HepG2 (cell line): ENCODE measurements around the gene MICB. TPM values are rescaled to one million over a fixed set of nuclear protein-coding genes. Genes with fewer than 3 reads are reported as not detected.

Experiments used
- ATAC-seq: fragments of 200-7000 bp; cut with Tn5 transposase; 3 replicates; pipeline ENCODE4 v1.9.1; 2020; ENCODE audit warnings: mild to moderate bottlenecking, moderate library complexity
- BruUV-seq: library from RNA; stranded (reverse); fragments of 400-500 nt; replicated peaks from 2 replicates; lab custom pipeline; 2021; lab: Mats Ljungman, UMichigan
- CTCF ChIA-PET: fragments of 300-600 bp; formaldehyde crosslinking; extraction: SDS; loops from one replicate; lab custom pipeline; 2021; ENCODE audit warnings: low total read pairs, inconsistent platforms, low intra/inter-chr PET ratio; lab: Yijun Ruan, JAX
- POLR2A ChIA-PET: fragments of 350-600 bp; sonication (Branson Sonifier 250); formaldehyde crosslinking; loops from one replicate; lab custom pipeline; 2020; ENCODE audit warnings: antibody characterized with exemption, inconsistent platforms; lab: Yijun Ruan, JAX
- DNase-seq: peaks from one replicate; pipeline ENCODE4 v3.0.0-alpha.2; 2015; ENCODE audit warnings: low spot score
- FAIRE-seq: peaks from 3 replicates; lab custom pipeline; 2011; peaks lifted over from hg19 to GRCh38; lab: Jason Lieb, UNC
- H2AFZ ChIP-seq: one replicate; pipeline ENCODE4 v1.6.1; 2011; ENCODE audit warnings: low read length, inconsistent platforms
- H3K27ac ChIP-seq: fragments of 300-600 bp; 3 replicates; pipeline ENCODE4 v1.8.0; 2011; ENCODE audit warnings: mixed run types, mild to moderate bottlenecking, mixed read lengths, low read length, inconsistent platforms; ENCODE audit not compliant: insufficient read depth; ENCODE audit errors: extremely low read length
- H3K27me3 ChIP-seq, 2 experiments: fragments of 200-600 bp in 1 of 2; 2 replicates in 1 of 2; 3 replicates in 1 of 2; pipeline versions ENCODE4 v1.6.0 to v1.8.0; 2011; ENCODE audit warnings: low read length in 2 of 2, mild to moderate bottlenecking in 2 of 2, moderate library complexity in 2 of 2, inconsistent platforms in 1 of 2; ENCODE audit not compliant: insufficient read depth in 2 of 2, control insufficient read depth in 1 of 2
- H3K36me3 ChIP-seq, 2 experiments: fragments of 200-600 bp in 1 of 2; replicated peaks in 1 of 2; 2 replicates in 1 of 2; 3 replicates in 1 of 2; pipeline versions ENCODE4 v1.5.1 to v1.8.0; 2011; ENCODE audit warnings: low read length in 2 of 2, inconsistent platforms in 1 of 2; ENCODE audit not compliant: insufficient read depth in 2 of 2, control insufficient read depth in 1 of 2
- H3K4me1 ChIP-seq: 2 replicates; pipeline ENCODE4 v1.5.1; 2012; ENCODE audit warnings: low read length, inconsistent platforms; ENCODE audit not compliant: insufficient read depth
- H3K4me2 ChIP-seq: 2 replicates; pipeline ENCODE4 v1.6.0; 2011; ENCODE audit warnings: low read depth, low read length, inconsistent platforms
- H3K4me3 ChIP-seq, 3 experiments: fragments of 200-600 bp in 1 of 3; sonication (generic), shearing (Covaris generic) in 1 of 3; replicated peaks in 1 of 3; 2 replicates each; pipeline ENCODE4 v1.5.1; 2011 to 2016; ENCODE audit warnings: low read length in 3 of 3, inconsistent platforms in 2 of 3, low read depth in 2 of 3, mild to moderate bottlenecking in 2 of 3, control low read depth in 1 of 3, mixed read lengths in 1 of 3; ENCODE audit not compliant: insufficient read depth in 1 of 3
- H3K79me2 ChIP-seq: one replicate; pipeline ENCODE4 v1.6.1; 2011; ENCODE audit warnings: low read length, inconsistent platforms; ENCODE audit not compliant: insufficient read depth
- H3K9ac ChIP-seq: 2 replicates; pipeline ENCODE4 v1.6.0; 2011; ENCODE audit warnings: mild to moderate bottlenecking, low read depth, low read length, inconsistent platforms; ENCODE audit not compliant: insufficient read depth
- H3K9me3 ChIP-seq: 2 replicates; pipeline ENCODE4 v1.5.1; 2012; ENCODE audit warnings: mild to moderate bottlenecking, low read length
- H4K20me1 ChIP-seq: 2 replicates; pipeline ENCODE4 v1.6.0; 2011; ENCODE audit warnings: inconsistent platforms, mild to moderate bottlenecking, low read length, moderate library complexity; ENCODE audit not compliant: insufficient read depth
- FOXM1 ChIP-seq: sonication (generic); formaldehyde crosslinking; IDR thresholded peaks from 2 replicates; pipeline ENCODE4 v1.5.0; 2020; ENCODE audit warnings: missing genetic modification reagents
- HOXD1 ChIP-seq: sonication (generic); formaldehyde crosslinking; IDR thresholded peaks from 2 replicates; pipeline ENCODE4 v1.5.0; 2020; ENCODE audit warnings: missing genetic modification reagents
- IKZF1 ChIP-seq: fragments of 450-650 bp; IDR thresholded peaks from 2 replicates; pipeline ENCODE4 v1.7.1; 2016
- KLF13 ChIP-seq: sonication (generic); formaldehyde crosslinking; IDR thresholded peaks from 2 replicates; pipeline ENCODE4 v1.4.0; 2020; ENCODE audit warnings: mild to moderate bottlenecking, missing genetic modification reagents
- MED1 ChIP-seq: sonication (generic); formaldehyde crosslinking; IDR thresholded peaks from 2 replicates; pipeline ENCODE4 v1.4.0; 2020; ENCODE audit warnings: missing genetic modification reagents
- PTBP1 ChIP-seq: fragments of 200-400 bp; formaldehyde crosslinking; IDR thresholded peaks from 2 replicates; pipeline ENCODE4 v1.6.1; 2018; ENCODE audit warnings: low read length, low read depth; ENCODE audit not compliant: poor library complexity, severe bottlenecking
- SETDB1 ChIP-seq: sonication (generic); formaldehyde crosslinking; IDR thresholded peaks from 2 replicates; pipeline ENCODE4 v1.5.1; 2020; ENCODE audit warnings: missing genetic modification reagents, mild to moderate bottlenecking, borderline replicate concordance
- STAG1 ChIP-seq: sonication (generic); formaldehyde crosslinking; IDR thresholded peaks from 2 replicates; pipeline ENCODE4 v1.4.0; 2020; ENCODE audit warnings: missing genetic modification reagents
- ZBTB20 ChIP-seq: sonication (generic); formaldehyde crosslinking; IDR thresholded peaks from 2 replicates; pipeline ENCODE4 v1.8.1; 2023; ENCODE audit warnings: missing genetic modification reagents, low read depth, mild to moderate bottlenecking, borderline replicate concordance
- ZMYM2 ChIP-seq: sonication (generic); formaldehyde crosslinking; IDR thresholded peaks from 2 replicates; pipeline ENCODE4 v1.8.0; 2022; ENCODE audit warnings: mild to moderate bottlenecking, missing genetic modification reagents
- ZNF33A ChIP-seq: sonication (generic); formaldehyde crosslinking; IDR thresholded peaks from 2 replicates; pipeline ENCODE4 v1.5.1; 2020; ENCODE audit warnings: missing genetic modification reagents, mild to moderate bottlenecking, moderate library complexity, borderline replicate concordance
- ZNF367 ChIP-seq: sonication (generic); formaldehyde crosslinking; IDR thresholded peaks from 2 replicates; pipeline ENCODE4 v1.4.0; 2020; ENCODE audit warnings: missing genetic modification reagents, borderline replicate concordance
- ZNF451 ChIP-seq: sonication (generic); formaldehyde crosslinking; IDR thresholded peaks from 2 replicates; pipeline ENCODE4 v1.5.0; 2020; ENCODE audit warnings: mild to moderate bottlenecking, missing genetic modification reagents
- ZNF510 ChIP-seq: sonication (generic); formaldehyde crosslinking; IDR thresholded peaks from 2 replicates; pipeline ENCODE4 v1.4.0; 2020; ENCODE audit warnings: low read depth, mild to moderate bottlenecking, missing genetic modification reagents
- ZNF558 ChIP-seq: sonication (generic); formaldehyde crosslinking; IDR thresholded peaks from 2 replicates; pipeline ENCODE4 v1.9.0; 2022; ENCODE audit warnings: mild to moderate bottlenecking, missing genetic modification reagents, borderline replicate concordance
- ZNF572 ChIP-seq: sonication (generic); formaldehyde crosslinking; IDR thresholded peaks from 2 replicates; pipeline ENCODE4 v1.5.1; 2020; ENCODE audit warnings: mild to moderate bottlenecking, missing genetic modification reagents
- WGBS: methylation state at CpG from one replicate; pipeline ENCODE4 v1.1.6; 2017; ENCODE audit warnings: low lambda C conversion rate; 5-methylcytosine and 5-hydroxymethylcytosine counted together
- in situ Hi-C: cut with HindIII; loops from 2 replicates; pipeline ENCODE4 v1.10.0; 2017; ENCODE audit warnings: low pct_unique_long_range_greater_than_20kb; ENCODE audit not compliant: extremely low pct_ligation_motif_present
- intact Hi-C: fragments of 100-400 bp; cut with micrococcal nuclease; formaldehyde crosslinking; loops from one replicate; pipeline ENCODE4 v1.10.0; 2022; ENCODE audit not compliant: unreplicated experiment
- polyA plus RNA-seq, 8 experiments: library from polyadenylated mRNA; depleted of rRNA in 3 of 8; stranded (reverse) in 7 of 8; unstranded in 1 of 8; fragments of >200 nt; fragmentation: Illumina TruSeq in 4 of 8; extraction: Trizol in 4 of 8; gene quantifications; 2 replicates each; pipeline versions ENCODE4 v1.2.1 to v1.2.3, GENCODE V29; 2011 to 2016; ENCODE audit warnings: low read depth in 4 of 8, missing spikeins in 1 of 8, mixed read lengths in 1 of 8; ENCODE audit not compliant: insufficient read depth in 1 of 8
- total RNA-seq, 5 experiments: library from RNA; depleted of rRNA; stranded (reverse); fragments of >200 nt; fragmentation: Illumina TruSeq; extraction: Trizol; gene quantifications; 2 replicates each; pipeline ENCODE4 v1.2.3, GENCODE V29; 2016; ENCODE audit warnings: low read depth in 1 of 5
- TF ChIP-seq, protein P1 (sequence below): sonication (generic); formaldehyde crosslinking; IDR thresholded peaks from 2 replicates; pipeline ENCODE4 v1.4.0; 2020; ENCODE audit warnings: missing genetic modification reagents
- TF ChIP-seq, protein P2 (sequence below): sonication (generic); formaldehyde crosslinking; IDR thresholded peaks from 2 replicates; pipeline ENCODE4 v1.9.0; 2022; ENCODE audit warnings: low read depth, missing genetic modification reagents

Gene MICB
- total and polyA plus RNA-seq, 2 of the 13 experiments (the other 11 are each of a cell fraction or from before 2014, with no cell fraction given): 12.5 to 12.8 TPM

DNA sequence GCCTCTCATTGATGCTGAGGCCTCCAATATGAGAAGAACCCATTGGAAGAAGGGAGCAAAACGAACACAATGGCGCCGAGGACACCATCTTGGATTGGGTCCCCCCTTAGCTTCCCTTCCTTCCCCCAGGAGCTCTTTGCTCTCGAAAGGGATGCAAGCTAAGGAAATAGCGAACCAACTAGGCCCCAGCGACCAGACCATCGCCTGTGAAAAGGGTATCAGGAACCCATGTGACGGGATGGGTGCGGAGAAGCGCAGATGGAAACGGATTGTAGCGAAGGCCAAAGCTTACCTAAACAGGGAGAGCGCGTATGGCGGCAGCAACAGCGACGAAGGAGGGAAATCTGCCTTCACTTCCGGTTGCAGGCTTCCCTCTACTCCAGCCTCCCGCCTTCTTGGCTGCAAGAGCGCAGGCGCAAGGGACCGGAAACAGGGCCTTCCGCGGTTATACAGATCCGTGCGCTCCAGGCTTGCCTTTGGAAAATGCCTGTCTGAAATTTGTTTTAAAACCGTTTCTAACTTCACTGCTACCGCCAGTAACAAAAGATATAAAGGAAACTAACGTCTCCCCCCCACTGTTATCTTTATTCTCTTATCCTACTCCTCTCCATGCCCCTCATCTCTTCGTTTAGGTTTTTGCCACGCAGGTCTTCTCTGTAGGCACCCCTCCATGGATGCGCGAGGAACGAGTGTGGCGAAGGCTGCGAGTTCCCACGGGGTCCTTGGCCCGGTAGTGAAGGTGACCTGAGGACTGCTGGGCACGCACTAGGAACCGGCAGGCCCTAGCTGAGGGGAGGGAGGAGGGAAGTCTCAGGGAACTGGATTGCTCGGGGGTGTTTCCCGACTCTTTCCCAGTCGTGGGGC, 43.9 kb downstream of the MICB start, which contains the start of gene DDX39B:
TSS of gene DDX39B (minus strand) at position 346 of the 864 bp plus-strand sequence. CDS start 1,471 bp downstream, outside the sequence.
- no peaks in the 10 kb centered on the region for H3K9me3 ChIP-seq
- FAIRE-seq (peak; percentile 92), ATAC-seq (peak; percentile 85), DNase-seq (peak; percentile 98)
- WGBS: under 1% methylated on average over 36 of the region's 43 CpGs
- peaks cover 40% of the 10 kb centered on the region for H4K20me1 ChIP-seq
- CTCF ChIA-PET: interaction anchor here (1.6 kb wide), 1 partner anchor 55 kb away, joined by 4 read pairs; no protein-coding TSS in a partner anchor
- POLR2A ChIA-PET: interaction anchor here (0.7 to 6.9 kb wide), 34 partner anchors 8 to 1430 kb away, joined by 3 to 123 read pairs (median 5); partner anchors contain the start of genes AIF1, APOM, BAG6 and C6orf47
- intact Hi-C loops: loop anchor here (1.0 to 10.0 kb wide), 2 partner anchors 113 to 292 kb away; partner anchors contain the start of genes APOM and BAG6
- H3K4me2 ChIP-seq: peak within 1 kb of the TSS; percentile 99
- H3K27me3 ChIP-seq: no peaks in the 10 kb centered on the region; a peak in 2 of 5 replicates
- H3K79me2 ChIP-seq: peaks cover 56% of the 10 kb centered on the region
- H3K36me3 ChIP-seq: peaks cover 12 to 35% of the 10 kb centered on the region in 2 experiments
- no TSS peak for BruUV-seq
- peak within 1 kb of the TSS; percentile 97 for H2AFZ ChIP-seq
- in situ Hi-C loops: no loop called here
- peak within 1 kb of the TSS; percentile 96 for H3K9ac ChIP-seq
- peak within 1 kb of the TSS; percentile 66 to 99 (median 83) for H3K4me3 ChIP-seq
- H3K27ac ChIP-seq: peak within 1 kb of the TSS; percentile 95
- H3K4me1 ChIP-seq: peaks cover 59% of the 10 kb centered on the region
- TF ChIP-seq ZNF572 (CRISPR knock-in tag) (no peak; the same call in none of the 2 replicates), HOXD1 (peak; percentile 87), PTBP1 (no peak), ZMYM2 (no peak), ZNF510 (CRISPR knock-in tag) (peak; percentile 40; the same call in 1 of the 2 replicates), ZNF33A (CRISPR knock-in tag) (peak; percentile 77; the same call in 1 of the 2 replicates), MED1 (CRISPR knock-in tag) (peak; percentile 90), ZNF558 (peak; percentile 66; the same call in 1 of the 2 replicates), FOXM1 (CRISPR knock-in tag) (peak; percentile 28; the same call in 1 of the 2 replicates), SETDB1 (no peak), KLF13 (CRISPR knock-in tag) (peak; percentile 86), ZNF451 (peak; percentile 29), IKZF1 (no peak), ZBTB20 (CRISPR knock-in tag) (peak; percentile 85), STAG1 (CRISPR knock-in tag) (no peak), ZNF367 (CRISPR knock-in tag) (peak; percentile 85; the same call in 1 of the 2 replicates)
- TF ChIP-seq, protein P1, sequence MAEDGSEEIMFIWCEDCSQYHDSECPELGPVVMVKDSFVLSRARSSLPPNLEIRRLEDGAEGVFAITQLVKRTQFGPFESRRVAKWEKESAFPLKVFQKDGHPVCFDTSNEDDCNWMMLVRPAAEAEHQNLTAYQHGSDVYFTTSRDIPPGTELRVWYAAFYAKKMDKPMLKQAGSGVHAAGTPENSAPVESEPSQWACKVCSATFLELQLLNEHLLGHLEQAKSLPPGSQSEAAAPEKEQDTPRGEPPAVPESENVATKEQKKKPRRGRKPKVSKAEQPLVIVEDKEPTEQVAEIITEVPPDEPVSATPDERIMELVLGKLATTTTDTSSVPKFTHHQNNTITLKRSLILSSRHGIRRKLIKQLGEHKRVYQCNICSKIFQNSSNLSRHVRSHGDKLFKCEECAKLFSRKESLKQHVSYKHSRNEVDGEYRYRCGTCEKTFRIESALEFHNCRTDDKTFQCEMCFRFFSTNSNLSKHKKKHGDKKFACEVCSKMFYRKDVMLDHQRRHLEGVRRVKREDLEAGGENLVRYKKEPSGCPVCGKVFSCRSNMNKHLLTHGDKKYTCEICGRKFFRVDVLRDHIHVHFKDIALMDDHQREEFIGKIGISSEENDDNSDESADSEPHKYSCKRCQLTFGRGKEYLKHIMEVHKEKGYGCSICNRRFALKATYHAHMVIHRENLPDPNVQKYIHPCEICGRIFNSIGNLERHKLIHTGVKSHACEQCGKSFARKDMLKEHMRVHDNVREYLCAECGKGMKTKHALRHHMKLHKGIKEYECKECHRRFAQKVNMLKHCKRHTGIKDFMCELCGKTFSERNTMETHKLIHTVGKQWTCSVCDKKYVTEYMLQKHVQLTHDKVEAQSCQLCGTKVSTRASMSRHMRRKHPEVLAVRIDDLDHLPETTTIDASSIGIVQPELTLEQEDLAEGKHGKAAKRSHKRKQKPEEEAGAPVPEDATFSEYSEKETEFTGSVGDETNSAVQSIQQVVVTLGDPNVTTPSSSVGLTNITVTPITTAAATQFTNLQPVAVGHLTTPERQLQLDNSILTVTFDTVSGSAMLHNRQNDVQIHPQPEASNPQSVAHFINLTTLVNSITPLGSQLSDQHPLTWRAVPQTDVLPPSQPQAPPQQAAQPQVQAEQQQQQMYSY (CRISPR knock-in tag): no peak; the same call in 1 of the 2 replicates
- TF ChIP-seq, protein P2, sequence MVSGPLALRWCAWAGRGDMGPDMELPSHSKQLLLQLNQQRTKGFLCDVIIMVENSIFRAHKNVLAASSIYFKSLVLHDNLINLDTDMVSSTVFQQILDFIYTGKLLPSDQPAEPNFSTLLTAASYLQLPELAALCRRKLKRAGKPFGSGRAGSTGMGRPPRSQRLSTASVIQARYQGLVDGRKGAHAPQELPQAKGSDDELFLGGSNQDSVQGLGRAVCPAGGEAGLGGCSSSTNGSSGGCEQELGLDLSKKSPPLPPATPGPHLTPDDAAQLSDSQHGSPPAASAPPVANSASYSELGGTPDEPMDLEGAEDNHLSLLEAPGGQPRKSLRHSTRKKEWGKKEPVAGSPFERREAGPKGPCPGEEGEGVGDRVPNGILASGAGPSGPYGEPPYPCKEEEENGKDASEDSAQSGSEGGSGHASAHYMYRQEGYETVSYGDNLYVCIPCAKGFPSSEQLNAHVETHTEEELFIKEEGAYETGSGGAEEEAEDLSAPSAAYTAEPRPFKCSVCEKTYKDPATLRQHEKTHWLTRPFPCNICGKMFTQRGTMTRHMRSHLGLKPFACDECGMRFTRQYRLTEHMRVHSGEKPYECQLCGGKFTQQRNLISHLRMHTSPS (CRISPR knock-in tag): peak; percentile 51; the same call in 1 of the 2 replicates
